CD4-positive, alpha-beta memory T cell (primary cell): Measurements from ENCODE around the gene PDIA2. TPM values are rescaled to one million over a fixed set of nuclear protein-coding genes. Genes with fewer than 3 reads are reported as not detected.
"Not testable (repeated sequence)": the region's sequence is repeated elsewhere in the genome, so short reads cannot be mapped to it uniquely, and the experiment has no call there.

ENCODE experiments used
- CTCF ChIA-PET: fragments of 350-600 bp; sonication (Branson Sonifier 250); formaldehyde crosslinking; loops from one replicate; lab custom pipeline; 2021; ENCODE audit warnings: inconsistent platforms; ENCODE audit not compliant: partially characterized antibody; lab: Charles Lee
- POLR2A ChIA-PET: fragments of 350-600 bp; sonication (Branson Sonifier 250); formaldehyde crosslinking; loops from one replicate; lab custom pipeline; 2021; ENCODE audit not compliant: partially characterized antibody; lab: Charles Lee
- DNase-seq, 5 donors: peaks; one replicate each; pipeline versions ENCODE4 v3.0.0 to v3.0.0-alpha.2; 2020 to 2022; ENCODE audit warnings: mixed read lengths in 1 of 5
- H3K27ac ChIP-seq: one replicate; pipeline ENCODE4 v1.7.0; 2013; ENCODE audit warnings: low read depth, low read length
- H3K27me3 ChIP-seq: 2 replicates; pipeline ENCODE4 v1.7.0; 2013; ENCODE audit warnings: mild to moderate bottlenecking, low read length, moderate library complexity; ENCODE audit not compliant: insufficient read depth
- H3K36me3 ChIP-seq: 2 replicates; pipeline ENCODE4 v1.7.0; 2013; ENCODE audit warnings: mild to moderate bottlenecking, low read length, moderate library complexity; ENCODE audit not compliant: insufficient read depth
- H3K4me1 ChIP-seq: 2 replicates; pipeline ENCODE4 v1.7.0; 2013; ENCODE audit warnings: mild to moderate bottlenecking, low read length, moderate library complexity; ENCODE audit not compliant: insufficient read depth
- H3K4me3 ChIP-seq, 2 donors: one replicate each; pipeline ENCODE4 v1.7.0; 2013; ENCODE audit warnings: low read length in 2 of 2, mild to moderate bottlenecking in 1 of 2
- H3K9me3 ChIP-seq, 2 donors: one replicate each; pipeline ENCODE4 v1.7.0; 2013; ENCODE audit warnings: low read length in 2 of 2, control low read depth in 1 of 2; ENCODE audit not compliant: control insufficient read depth in 1 of 2
- H3K27ac Mint-ChIP-seq, 7 donors: one replicate each; pipeline ENCODE4 v1.8.0; 2020 to 2021; ENCODE audit warnings: mixed read lengths in 7 of 7, mild to moderate bottlenecking in 6 of 7, inconsistent platforms in 3 of 7, moderate library complexity in 3 of 7
- H3K27me3 Mint-ChIP-seq, 2 donors: one replicate each; pipeline ENCODE4 v1.8.0; 2020 to 2021; ENCODE audit warnings: mixed read lengths in 2 of 2
- H3K36me3 Mint-ChIP-seq, 2 donors: one replicate each; pipeline ENCODE4 v1.8.0; 2020 to 2021; ENCODE audit warnings: mixed read lengths in 2 of 2, inconsistent platforms in 1 of 2, mild to moderate bottlenecking in 1 of 2
- H3K4me1 Mint-ChIP-seq, 4 donors: one replicate each; pipeline ENCODE4 v1.8.0; 2020 to 2021; ENCODE audit warnings: mixed read lengths in 4 of 4, mild to moderate bottlenecking in 1 of 4
- H3K4me3 Mint-ChIP-seq, 8 donors: one replicate each; pipeline ENCODE4 v1.8.0; 2020 to 2021; ENCODE audit warnings: mixed read lengths in 8 of 8, mild to moderate bottlenecking in 7 of 8, moderate library complexity in 6 of 8, inconsistent platforms in 3 of 8
- H3K9me3 Mint-ChIP-seq, 8 donors: one replicate each; pipeline ENCODE4 v1.8.0; 2020 to 2021; ENCODE audit warnings: mixed read lengths in 8 of 8, mild to moderate bottlenecking in 5 of 8, inconsistent platforms in 3 of 8, moderate library complexity in 1 of 8
- intact Hi-C: fragments of 100-400 bp; cut with micrococcal nuclease; formaldehyde crosslinking; loops from one replicate; pipeline ENCODE4 v1.15.1; 2023
- polyA plus RNA-seq, 2 donors: library from polyadenylated mRNA; unstranded; fragments of 300-500 nt; fragmentation: Illumina TruSeq; gene quantifications; one replicate each; pipeline ENCODE4 v1.2.3, GENCODE V29; 2021
- total RNA-seq, 2 experiments: library from RNA; stranded (reverse); gene quantifications; one replicate each; pipeline ENCODE4 v1.2.3, GENCODE V29; 2021

Gene PDIA2
- total and polyA plus RNA-seq, 4 experiments from 2014 or later = not detected

GRCh38 chr16:263182-263774 is 19.7 kb upstream of the PDIA2 start:
- POLR2A ChIA-PET = interaction anchor here (0.6 kb wide), 1 partner anchor 10 kb away, joined by 3 read pairs; no protein-coding TSS in a partner anchor
- H3K27ac Mint-ChIP-seq = no peak overlapping the region
- intact Hi-C loops = no loop called here
- Histone ChIP-seq H3K27me3 (no peaks in the 10 kb centered on the region), H3K36me3 (no peaks in the 10 kb centered on the region), H3K9me3 (no peaks in the 10 kb centered on the region), H3K4me3 (no peak overlapping the region), H3K4me1 (peaks cover 6% of the 10 kb centered on the region), H3K27ac (no peak overlapping the region)
- DNase-seq = peak in 1 of 5 donors; percentile 13
- H3K4me1 Mint-ChIP-seq = peaks cover 0 to 13% (median 3%) of the 10 kb centered on the region in 4 donors
- H3K36me3 Mint-ChIP-seq = peaks cover 19 to 21% of the 10 kb centered on the region in 2 donors
- no peak overlapping the region for H3K4me3 Mint-ChIP-seq
- CTCF ChIA-PET = no interaction called here
- no peaks in the 10 kb centered on the region for H3K27me3 Mint-ChIP-seq
- no peaks in the 10 kb centered on the region for H3K9me3 Mint-ChIP-seq

GRCh38 chr16:263944-264343 is 19.0 kb upstream of the PDIA2 start:
- no peak overlapping the region for H3K27ac ChIP-seq
- intact Hi-C loops = no loop called here
- Mint-ChIP-seq H3K9me3 (no peaks in the 10 kb centered on the region), H3K27ac (peak overlapping the region in 1 of 7 donors; percentile 22), H3K27me3 (no peaks in the 10 kb centered on the region), H3K36me3 (peaks cover 18 to 20% of the 10 kb centered on the region in 2 donors), H3K4me1 (peaks cover 0 to 13% (median 3%) of the 10 kb centered on the region in 4 donors), H3K4me3 (no peak overlapping the region)
- DNase-seq = peak in 1 of 5 donors; percentile 23
- POLR2A ChIA-PET = no interaction called here
- no peak overlapping the region for H3K4me3 ChIP-seq
- no peaks in the 10 kb centered on the region for H3K9me3 ChIP-seq
- no peaks in the 10 kb centered on the region for H3K27me3 ChIP-seq
- CTCF ChIA-PET = no interaction called here
- no peaks in the 10 kb centered on the region for H3K36me3 ChIP-seq
- peaks cover 6% of the 10 kb centered on the region for H3K4me1 ChIP-seq

- ChIA-PET CTCF (no interaction called here), POLR2A (no interaction called here)
- Histone ChIP-seq H3K4me3 (no peak overlapping the region), H3K27me3 (no peaks in the 10 kb centered on the region), H3K27ac (no peak overlapping the region), H3K4me1 (peaks cover 6% of the 10 kb centered on the region), H3K9me3 (no peaks in the 10 kb centered on the region), H3K36me3 (no peaks in the 10 kb centered on the region)
- peaks cover 13 to 14% of the 10 kb centered on the region in 2 donors for H3K36me3 Mint-ChIP-seq
- H3K27ac Mint-ChIP-seq = no peak overlapping the region
- no peak overlapping the region for H3K4me3 Mint-ChIP-seq
- H3K9me3 Mint-ChIP-seq = no peaks in the 10 kb centered on the region
- no peaks in the 10 kb centered on the region for H3K27me3 Mint-ChIP-seq
- intact Hi-C loops = no loop called here
- no peak for DNase-seq
- peaks cover 0 to 10% (median 3%) of the 10 kb centered on the region in 4 donors for H3K4me1 Mint-ChIP-seq
These were observed 18.5 kb upstream of the PDIA2 start for GRCh38 chr16:264440-264951.

GRCh38 chr16:265002-265529 is 17.9 kb upstream of the PDIA2 start:
- Mint-ChIP-seq H3K36me3 (peaks cover 13% of the 10 kb centered on the region in 2 donors), H3K9me3 (no peaks in the 10 kb centered on the region), H3K27me3 (no peaks in the 10 kb centered on the region), H3K27ac (no peak overlapping the region), H3K4me3 (no peak overlapping the region), H3K4me1 (peaks cover 0 to 10% (median 3%) of the 10 kb centered on the region in 4 donors)
- Histone ChIP-seq H3K9me3 (no peaks in the 10 kb centered on the region), H3K27me3 (no peaks in the 10 kb centered on the region), H3K4me1 (peaks cover 6% of the 10 kb centered on the region), H3K27ac (no peak overlapping the region), H3K36me3 (no peaks in the 10 kb centered on the region), H3K4me3 (no peak overlapping the region)
- DNase-seq = no peak
- intact Hi-C loops = no loop called here
- POLR2A ChIA-PET = no interaction called here
- CTCF ChIA-PET = no interaction called here

GRCh38 chr16:265711-266110 is 17.3 kb upstream of the PDIA2 start:
- POLR2A ChIA-PET = interaction anchor here (0.5 kb wide), 1 partner anchor 31 kb away, joined by 3 read pairs; the partner anchor contains the start of gene FAM234A
- peaks cover 6% of the 10 kb centered on the region for H3K4me1 ChIP-seq

GRCh38 chr16:266258-267164 is 16.5 kb upstream of the PDIA2 start:
- ChIA-PET CTCF (no interaction called here), POLR2A (interaction anchor here (0.5 kb wide), 1 partner anchor 32 kb away, joined by 3 read pairs; the partner anchor contains the start of gene FAM234A)
- intact Hi-C loops = no loop called here
- peaks cover 6% of the 10 kb centered on the region for H3K4me1 ChIP-seq
- H3K9me3 Mint-ChIP-seq = no peaks in the 10 kb centered on the region
- DNase-seq = peak in 1 of 5 donors; percentile 22
- peak overlapping the region in 1 of 7 donors; percentile 35 for H3K27ac Mint-ChIP-seq
- H3K27me3 ChIP-seq = no peaks in the 10 kb centered on the region
- H3K36me3 ChIP-seq = no peaks in the 10 kb centered on the region
- peaks cover 4 to 5% of the 10 kb centered on the region in 2 donors for H3K36me3 Mint-ChIP-seq
- no peak overlapping the region for H3K4me3 Mint-ChIP-seq
- H3K9me3 ChIP-seq = no peaks in the 10 kb centered on the region
- peaks cover 0 to 10% (median 3%) of the 10 kb centered on the region in 4 donors for H3K4me1 Mint-ChIP-seq
- no peaks in the 10 kb centered on the region for H3K27me3 Mint-ChIP-seq
- H3K27ac ChIP-seq = no peak overlapping the region
- H3K4me3 ChIP-seq = no peak overlapping the region

More at GRCh38 chr16:265711-266110, 17.3 kb upstream of the PDIA2 start:
- peak in 1 of 5 donors; percentile 36 for DNase-seq
- Mint-ChIP-seq H3K9me3 (no peaks in the 10 kb centered on the region), H3K4me3 (no peak overlapping the region), H3K4me1 (peaks cover 0 to 10% (median 3%) of the 10 kb centered on the region in 4 donors), H3K36me3 (peaks cover 6 to 8% of the 10 kb centered on the region in 2 donors), H3K27ac (peak overlapping the region in 1 of 7 donors; percentile 30), H3K27me3 (no peaks in the 10 kb centered on the region)
- H3K36me3 ChIP-seq = no peaks in the 10 kb centered on the region
- no peaks in the 10 kb centered on the region for H3K9me3 ChIP-seq
- intact Hi-C loops = no loop called here
- H3K4me3 ChIP-seq = no peak overlapping the region
- no peak overlapping the region for H3K27ac ChIP-seq
- CTCF ChIA-PET = no interaction called here
- H3K27me3 ChIP-seq = no peaks in the 10 kb centered on the region

- peak overlapping the region in 1 of 7 donors; percentile 9 for H3K27ac Mint-ChIP-seq
- H3K27me3 Mint-ChIP-seq, H3K9me3 ChIP-seq, H3K27me3 ChIP-seq, H3K9me3 Mint-ChIP-seq, DNase-seq, H3K4me1 Mint-ChIP-seq, intact Hi-C loops, H3K36me3 ChIP-seq, H3K4me3 Mint-ChIP-seq, POLR2A ChIA-PET, H3K27ac ChIP-seq, CTCF ChIA-PET, H3K4me3 ChIP-seq, H3K4me1 ChIP-seq, H3K36me3 Mint-ChIP-seq: not testable (repeated sequence)
These were observed 15.4 kb upstream of the PDIA2 start for GRCh38 chr16:267562-267961.
